ENCODE results near the gene FGF9.

FGF9 gene

GRCh38 chr13:21668732-21669275 is 2.1 kb upstream of the FGF9 start:
- Histone ChIP-seq H3K36me3 (ENCODE audit: control insufficient read depth in 1 of 2, insufficient read depth in 2 of 2, low read depth in 1 of 2, low read length in 2 of 2) (no peaks in the 10 kb centered on the region), H3K79me1 (replicated peaks; ENCODE audit: low read length, poor library complexity, severe bottlenecking) (no peaks in the 10 kb centered on the region), H4K91ac (ENCODE audit: low read length) (no peak overlapping the region), H3K4ac (ENCODE audit: low read depth in 1 of 2, low read length in 2 of 2) (no peak overlapping the region), H4K8ac (ENCODE audit: low read length) (no peak overlapping the region), H2BK12ac (ENCODE audit: low read length in 2 of 2) (no peak overlapping the region), H3K4me2 (ENCODE audit: low read length, poor library complexity, severe bottlenecking) (peak overlapping the region; percentile 97), H2BK15ac (ENCODE audit: low read depth, poor library complexity, severe bottlenecking) (no peak overlapping the region), H3K4me1 (ENCODE audit: control insufficient read depth, insufficient read depth, low read depth, low read length) (peaks cover 22% of the 10 kb centered on the region), H2AK5ac (ENCODE audit: low read length, severe bottlenecking) (no peak overlapping the region), H2BK5ac (ENCODE audit: low read depth, low read length, poor library complexity, severe bottlenecking) (no peak overlapping the region), H3K23ac (ENCODE audit: low read length in 2 of 2) (no peak overlapping the region), H3K27ac (ENCODE audit: low read length, poor library complexity, severe bottlenecking) (no peak overlapping the region), H3K27me3 (ENCODE audit: control insufficient read depth in 1 of 2, insufficient read depth in 1 of 2, low read length in 2 of 2) (peaks cover 25 to 66% of the 10 kb centered on the region in 2 experiments), H3K18ac (ENCODE audit: low read depth in 1 of 2, low read length in 2 of 2) (no peak overlapping the region), H2BK120ac (ENCODE audit: low read depth, low read length) (no peak overlapping the region), H3K9me3 (ENCODE audit: control insufficient read depth, low read length) (no peaks in the 10 kb centered on the region), H2AFZ (ENCODE audit: low read depth, low read length) (no peak overlapping the region), H3K14ac (ENCODE audit: low read length in 2 of 2) (no peak overlapping the region), H3K4me3 (ENCODE audit: insufficient read depth in 1 of 2, low read depth in 1 of 2, low read length in 2 of 2) (peak overlapping the region; percentile 57 to 75), H3K9ac (ENCODE audit: low read length) (no peak overlapping the region)
- DNase-seq = no peak
- 7% methylated on average over 23 of the region's 23 CpGs for whole genome bisulfite sequencing

GRCh38 chr13:21670006-21670882 is 629 bp upstream of the FGF9 start:
- no peak overlapping the region for H3K4ac ChIP-seq (ENCODE audit: low read depth in 1 of 2, low read length in 2 of 2)
- H3K9me3 ChIP-seq (ENCODE audit: control insufficient read depth, low read length) = no peaks in the 10 kb centered on the region
- H4K91ac ChIP-seq (ENCODE audit: low read length) = no peak overlapping the region
- peak overlapping the region; percentile 65 for H2AFZ ChIP-seq (ENCODE audit: low read depth, low read length)
- H3K23ac ChIP-seq (ENCODE audit: low read length in 2 of 2) = no peak overlapping the region
- H3K14ac ChIP-seq (ENCODE audit: low read length in 2 of 2) = no peak overlapping the region
- no peak overlapping the region for H2BK12ac ChIP-seq (ENCODE audit: low read length in 2 of 2)
- H2BK120ac ChIP-seq (ENCODE audit: low read depth, low read length) = no peak overlapping the region
- H2AK5ac ChIP-seq (ENCODE audit: low read length, severe bottlenecking) = no peak overlapping the region
- H3K79me1 ChIP-seq (replicated peaks; ENCODE audit: low read length, poor library complexity, severe bottlenecking) = no peaks in the 10 kb centered on the region
- no peak overlapping the region for H2BK15ac ChIP-seq (ENCODE audit: low read depth, poor library complexity, severe bottlenecking)
- peak overlapping the region; percentile 61 to 75 for H3K4me3 ChIP-seq (ENCODE audit: insufficient read depth in 1 of 2, low read depth in 1 of 2, low read length in 2 of 2)
- H4K8ac ChIP-seq (ENCODE audit: low read length) = no peak overlapping the region
- no peak overlapping the region for H3K18ac ChIP-seq (ENCODE audit: low read depth in 1 of 2, low read length in 2 of 2)
- no peaks in the 10 kb centered on the region for H3K36me3 ChIP-seq (ENCODE audit: control insufficient read depth in 1 of 2, insufficient read depth in 2 of 2, low read depth in 1 of 2, low read length in 2 of 2)
- H3K9ac ChIP-seq (ENCODE audit: low read length) = no peak overlapping the region
- under 1% methylated on average over 44 of the region's 70 CpGs for WGBS
- peak overlapping the region; percentile 49 for H2BK5ac ChIP-seq (ENCODE audit: low read depth, low read length, poor library complexity, severe bottlenecking)
- H3K4me2 ChIP-seq (ENCODE audit: low read length, poor library complexity, severe bottlenecking) = peak overlapping the region; percentile 97
- peaks cover 33% of the 10 kb centered on the region for H3K4me1 ChIP-seq (ENCODE audit: control insufficient read depth, insufficient read depth, low read depth, low read length)
- peak overlapping the region; percentile 13 for H3K27ac ChIP-seq (ENCODE audit: low read length, poor library complexity, severe bottlenecking)
- H3K27me3 ChIP-seq (ENCODE audit: control insufficient read depth in 1 of 2, insufficient read depth in 1 of 2, low read length in 2 of 2) = peaks cover 25 to 64% of the 10 kb centered on the region in 2 experiments
- peak; percentile 69 for DNase-seq

- Histone ChIP-seq H3K4me2 (ENCODE audit: low read length, poor library complexity, severe bottlenecking) (peak overlapping the region; percentile 97), H3K9ac (ENCODE audit: low read length) (no peak overlapping the region), H2AK5ac (ENCODE audit: low read length, severe bottlenecking) (no peak overlapping the region), H3K36me3 (ENCODE audit: control insufficient read depth in 1 of 2, insufficient read depth in 2 of 2, low read depth in 1 of 2, low read length in 2 of 2) (no peaks in the 10 kb centered on the region), H3K18ac (ENCODE audit: low read depth in 1 of 2, low read length in 2 of 2) (no peak overlapping the region), H3K14ac (ENCODE audit: low read length in 2 of 2) (no peak overlapping the region), H4K8ac (ENCODE audit: low read length) (no peak overlapping the region), H2BK15ac (ENCODE audit: low read depth, poor library complexity, severe bottlenecking) (no peak overlapping the region), H3K9me3 (ENCODE audit: control insufficient read depth, low read length) (no peaks in the 10 kb centered on the region), H3K4me1 (ENCODE audit: control insufficient read depth, insufficient read depth, low read depth, low read length) (peaks cover 43% of the 10 kb centered on the region), H3K27ac (ENCODE audit: low read length, poor library complexity, severe bottlenecking) (no peak overlapping the region), H3K27me3 (ENCODE audit: control insufficient read depth in 1 of 2, insufficient read depth in 1 of 2, low read length in 2 of 2) (peaks cover 27 to 79% of the 10 kb centered on the region in 2 experiments), H3K4ac (ENCODE audit: low read depth in 1 of 2, low read length in 2 of 2) (no peak overlapping the region), H2BK12ac (ENCODE audit: low read length in 2 of 2) (no peak overlapping the region), H3K23ac (ENCODE audit: low read length in 2 of 2) (peak overlapping the region in 1 of 2 experiments; percentile 57), H2AFZ (ENCODE audit: low read depth, low read length) (no peak overlapping the region), H3K4me3 (ENCODE audit: insufficient read depth in 1 of 2, low read depth in 1 of 2, low read length in 2 of 2) (no peak overlapping the region), H2BK120ac (ENCODE audit: low read depth, low read length) (no peak overlapping the region), H4K91ac (ENCODE audit: low read length) (no peak overlapping the region), H3K79me1 (replicated peaks; ENCODE audit: low read length, poor library complexity, severe bottlenecking) (no peaks in the 10 kb centered on the region), H2BK5ac (ENCODE audit: low read depth, low read length, poor library complexity, severe bottlenecking) (no peak overlapping the region)
- 2% methylated on average over 11 of the region's 15 CpGs for WGBS
- DNase-seq = no peak
These were observed 880 bp downstream of the FGF9 start for GRCh38 chr13:21671620-21672286.

GRCh38 chr13:21672287-21672680 is 1.4 kb downstream of the FGF9 start:
- Histone ChIP-seq H3K4ac (ENCODE audit: low read depth in 1 of 2, low read length in 2 of 2) (no peak overlapping the region), H3K27me3 (ENCODE audit: control insufficient read depth in 1 of 2, insufficient read depth in 1 of 2, low read length in 2 of 2) (peaks cover 32 to 81% of the 10 kb centered on the region in 2 experiments), H3K9me3 (ENCODE audit: control insufficient read depth, low read length) (no peaks in the 10 kb centered on the region), H2BK15ac (ENCODE audit: low read depth, poor library complexity, severe bottlenecking) (no peak overlapping the region), H4K8ac (ENCODE audit: low read length) (no peak overlapping the region), H3K18ac (ENCODE audit: low read depth in 1 of 2, low read length in 2 of 2) (no peak overlapping the region), H3K23ac (ENCODE audit: low read length in 2 of 2) (no peak overlapping the region), H3K27ac (ENCODE audit: low read length, poor library complexity, severe bottlenecking) (no peak overlapping the region), H3K14ac (ENCODE audit: low read length in 2 of 2) (no peak overlapping the region), H2BK5ac (ENCODE audit: low read depth, low read length, poor library complexity, severe bottlenecking) (no peak overlapping the region), H3K4me1 (ENCODE audit: control insufficient read depth, insufficient read depth, low read depth, low read length) (peaks cover 43% of the 10 kb centered on the region), H4K91ac (ENCODE audit: low read length) (no peak overlapping the region), H2BK12ac (ENCODE audit: low read length in 2 of 2) (no peak overlapping the region), H2AFZ (ENCODE audit: low read depth, low read length) (no peak overlapping the region), H2BK120ac (ENCODE audit: low read depth, low read length) (no peak overlapping the region), H3K79me1 (replicated peaks; ENCODE audit: low read length, poor library complexity, severe bottlenecking) (no peaks in the 10 kb centered on the region), H2AK5ac (ENCODE audit: low read length, severe bottlenecking) (no peak overlapping the region), H3K4me3 (ENCODE audit: insufficient read depth in 1 of 2, low read depth in 1 of 2, low read length in 2 of 2) (no peak overlapping the region), H3K4me2 (ENCODE audit: low read length, poor library complexity, severe bottlenecking) (peak overlapping the region; percentile 44), H3K9ac (ENCODE audit: low read length) (no peak overlapping the region), H3K36me3 (ENCODE audit: control insufficient read depth in 1 of 2, insufficient read depth in 2 of 2, low read depth in 1 of 2, low read length in 2 of 2) (no peaks in the 10 kb centered on the region)
- WGBS = no CpG with 5 or more reads among the region's 4 CpGs
- no peak for DNase-seq

Measured in mesenchymal stem cell (in vitro differentiated cells and primary cell).